Dedifferentiated amniotic fluid mesenchymal stem cell (primary cell): ENCODE results near the gene TCHP.
"Not testable (repeated sequence)": the region's sequence is repeated elsewhere in the genome, so short reads cannot be mapped to it uniquely, and the experiment has no call there.

Experiments
- DNase-seq: peaks from one replicate; pipeline ENCODE4 v3.0.0-alpha.2; 2016; ENCODE audit errors: extremely low spot score

TCHP gene

DNA sequence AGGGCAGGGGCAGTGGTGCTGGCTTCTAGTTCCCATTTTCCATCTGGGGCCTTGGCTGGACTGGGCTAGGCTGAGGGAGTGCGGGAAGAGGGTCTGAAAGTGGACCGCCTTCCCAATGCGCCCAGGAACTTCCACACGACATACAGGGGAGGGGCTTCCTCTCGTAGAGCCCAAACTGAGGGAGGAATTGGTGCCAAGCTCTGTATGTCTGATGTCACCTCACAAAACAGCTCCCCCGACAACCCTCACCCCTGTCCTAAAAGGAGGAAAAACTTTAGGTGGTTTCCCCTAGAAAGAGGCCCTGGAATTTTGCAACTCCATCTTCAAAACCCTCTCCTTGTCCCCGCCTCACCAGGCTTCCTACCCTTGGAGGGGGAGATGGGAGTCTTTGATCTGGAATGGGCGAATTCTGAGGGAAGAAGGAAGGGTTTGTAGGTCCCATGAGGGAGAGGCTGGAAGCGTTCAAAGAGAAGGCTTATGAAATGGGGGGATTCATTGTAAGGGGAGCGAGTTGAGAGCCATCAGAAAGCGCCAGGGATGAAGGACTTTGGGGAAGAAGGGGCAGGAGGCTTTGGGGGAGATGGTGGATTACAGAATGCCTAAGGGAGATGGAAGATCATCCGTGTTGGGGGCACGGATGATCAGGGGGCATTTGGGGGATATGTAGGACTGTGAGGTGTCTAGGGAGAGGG, 20.6 kb upstream of the TCHP start:
- no peak for DNase-seq

DNA sequence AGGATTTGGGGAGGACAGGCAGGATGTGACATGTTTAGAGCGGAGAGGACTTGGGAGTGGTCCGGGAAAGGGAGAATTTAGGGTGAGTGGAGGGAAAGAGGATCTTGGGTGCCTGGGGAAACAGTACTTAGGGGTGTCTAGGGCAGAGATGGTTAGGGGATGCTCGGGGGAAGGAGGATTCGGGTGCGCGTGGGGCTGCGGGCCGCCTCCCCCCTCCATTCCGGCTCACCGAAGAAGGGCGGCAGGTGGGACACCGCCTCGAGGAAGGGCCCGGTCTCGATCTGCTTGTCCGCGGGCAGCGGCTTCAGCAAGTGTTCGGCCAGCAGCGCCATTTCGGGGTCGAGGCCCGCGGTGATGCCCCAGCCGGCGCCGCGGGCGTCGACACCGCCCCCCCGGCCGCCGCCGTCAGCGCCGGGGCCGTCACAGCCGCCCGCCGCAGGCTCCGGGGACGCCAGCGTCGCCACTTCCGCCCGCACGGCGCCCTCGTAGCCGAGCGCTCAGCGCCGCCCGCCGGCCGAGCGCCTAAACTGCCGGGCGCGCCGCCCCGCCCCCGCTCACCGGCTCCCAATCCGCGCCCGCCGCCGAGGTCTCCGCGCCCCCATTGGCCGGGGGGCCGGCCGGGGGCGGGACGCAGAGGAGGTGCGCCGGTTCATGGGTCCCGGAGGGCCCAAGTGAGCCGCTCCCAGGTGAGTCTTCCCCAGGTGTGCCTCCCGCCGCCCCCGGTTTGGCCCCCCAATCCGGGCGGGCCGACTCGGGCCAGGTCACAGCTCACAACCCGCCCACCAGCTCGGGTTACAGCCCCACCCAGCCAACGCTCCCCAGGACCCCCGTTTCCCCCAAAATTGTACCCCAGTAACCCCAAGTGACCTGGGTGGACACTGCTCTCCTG, 19.8 kb upstream of the TCHP start, which contains the start of gene GLTP:
GLTP (minus strand) TSS at position 499 of the 889 bp plus-strand sequence; CDS start at position 332, 167 bp downstream.
- DNase-seq, result peak; percentile 74

DNA sequence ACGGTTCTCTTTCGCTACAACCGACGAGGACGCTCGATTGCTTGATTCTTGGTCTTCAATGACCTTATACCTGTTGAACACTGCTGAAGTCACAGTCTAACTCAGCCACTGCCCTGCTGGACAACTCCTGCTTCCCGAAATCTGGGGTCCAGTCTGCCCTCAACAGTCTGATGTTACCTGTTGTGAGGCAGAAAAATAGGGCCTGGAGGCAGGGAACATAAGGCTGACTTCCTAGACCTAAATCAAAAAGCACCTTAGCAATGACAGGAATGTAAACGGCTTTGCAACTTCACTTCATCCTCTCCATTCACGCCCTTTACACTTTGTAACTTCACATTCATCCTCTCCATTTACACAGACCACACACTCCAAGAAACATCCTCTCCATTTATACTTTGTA, 19.1 kb upstream of the TCHP start:
- no peak for DNase-seq

DNA sequence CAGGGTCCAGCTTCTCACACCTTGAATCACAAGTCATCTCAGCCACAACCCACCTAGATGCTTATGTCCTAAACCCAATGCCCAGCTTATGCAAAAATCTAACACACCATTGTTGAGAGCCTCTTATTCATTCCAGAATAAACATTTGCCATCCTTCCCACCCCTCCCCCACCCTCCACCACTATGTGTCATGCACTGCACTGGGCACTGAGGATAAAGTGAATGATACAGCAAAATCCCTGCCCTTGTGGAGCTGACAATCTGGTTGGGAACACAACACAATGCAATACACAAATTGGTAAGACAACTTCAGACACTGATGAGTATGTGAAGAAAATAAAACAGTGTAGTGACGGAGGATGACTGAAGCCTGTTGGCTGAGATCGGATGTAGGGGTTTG, 18.3 kb upstream of the TCHP start:
- DNase-seq, result no peak

DNA sequence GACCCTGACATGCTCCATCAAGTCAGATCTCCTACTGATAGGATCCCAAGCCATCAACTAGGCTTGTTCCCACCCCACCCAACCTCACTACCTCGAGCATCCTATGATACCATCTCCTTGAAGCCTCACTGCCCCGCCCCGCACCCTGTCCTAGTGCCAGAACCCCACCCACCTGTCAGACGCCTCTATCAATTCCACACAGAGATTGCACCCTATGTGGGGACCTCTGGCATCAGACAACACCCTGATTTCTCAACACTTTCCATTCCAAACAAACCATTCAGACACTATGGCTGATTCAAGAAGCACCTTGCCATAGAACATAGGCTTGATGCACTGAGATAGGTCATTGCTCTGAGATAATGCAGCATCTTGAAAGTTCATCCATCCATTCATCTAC, 16.6 kb upstream of the TCHP start:
- no peak for DNase-seq

DNA sequence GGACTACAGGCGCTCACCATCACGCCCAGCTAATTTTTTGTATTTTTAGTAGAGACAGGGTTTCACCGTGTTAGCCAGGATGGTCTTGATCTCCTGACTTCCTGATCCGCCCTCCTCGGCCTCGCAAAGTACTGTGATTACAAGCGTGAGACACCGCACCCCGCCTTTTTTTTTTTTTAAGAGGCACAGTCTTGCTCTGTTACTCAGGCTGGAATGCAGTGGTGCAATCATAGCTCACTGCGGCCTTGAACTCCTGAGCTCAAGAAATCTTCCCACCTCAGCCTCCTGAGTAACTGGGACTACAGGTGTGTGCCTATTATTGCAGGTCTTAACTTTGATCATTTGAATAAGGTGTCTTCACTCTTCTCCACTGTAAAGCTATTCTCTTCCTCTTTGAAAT, 14.5 kb upstream of the TCHP start:
- no peak for DNase-seq

DNA sequence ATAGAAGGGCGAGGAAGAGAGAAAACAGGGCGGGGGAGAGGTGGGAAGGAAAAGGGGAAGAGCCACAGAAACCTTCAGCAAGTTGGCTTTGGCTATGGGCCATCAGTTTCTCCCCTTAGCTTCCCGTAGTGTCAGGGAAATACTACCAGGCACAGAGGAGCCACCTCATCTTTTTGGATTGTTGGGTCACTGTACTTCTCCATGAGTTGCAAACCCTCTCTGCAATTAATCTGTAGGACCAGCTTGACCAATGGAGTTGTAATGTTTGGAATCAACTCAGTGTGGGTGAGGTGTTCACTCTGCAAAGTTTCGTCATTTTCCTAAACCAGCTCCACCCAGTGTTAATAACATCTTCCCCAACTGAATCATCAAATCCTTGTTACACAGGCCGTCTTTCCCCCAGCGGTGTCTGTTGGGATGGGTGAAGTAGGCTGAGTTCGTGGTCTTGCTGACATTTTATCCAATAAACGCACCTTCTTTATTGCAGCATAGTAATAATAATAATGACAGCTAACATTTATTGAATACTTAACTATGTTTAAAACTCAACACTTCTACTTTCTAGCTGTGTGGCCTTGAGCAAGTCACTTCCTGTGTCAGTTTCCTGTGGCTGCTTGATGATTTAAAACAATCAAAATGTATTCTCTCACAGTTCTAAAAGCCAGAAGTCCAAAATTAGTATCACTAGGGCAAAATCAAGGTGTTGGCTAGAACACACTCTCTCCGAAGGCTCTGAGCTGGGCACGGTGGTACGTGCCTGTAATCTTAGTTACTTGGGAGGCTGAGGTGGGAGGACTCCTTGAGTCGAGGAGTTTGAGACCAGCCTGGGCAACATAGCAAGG, 11.7 kb upstream of the TCHP start:
- DNase-seq, result peak; percentile 81

DNA sequence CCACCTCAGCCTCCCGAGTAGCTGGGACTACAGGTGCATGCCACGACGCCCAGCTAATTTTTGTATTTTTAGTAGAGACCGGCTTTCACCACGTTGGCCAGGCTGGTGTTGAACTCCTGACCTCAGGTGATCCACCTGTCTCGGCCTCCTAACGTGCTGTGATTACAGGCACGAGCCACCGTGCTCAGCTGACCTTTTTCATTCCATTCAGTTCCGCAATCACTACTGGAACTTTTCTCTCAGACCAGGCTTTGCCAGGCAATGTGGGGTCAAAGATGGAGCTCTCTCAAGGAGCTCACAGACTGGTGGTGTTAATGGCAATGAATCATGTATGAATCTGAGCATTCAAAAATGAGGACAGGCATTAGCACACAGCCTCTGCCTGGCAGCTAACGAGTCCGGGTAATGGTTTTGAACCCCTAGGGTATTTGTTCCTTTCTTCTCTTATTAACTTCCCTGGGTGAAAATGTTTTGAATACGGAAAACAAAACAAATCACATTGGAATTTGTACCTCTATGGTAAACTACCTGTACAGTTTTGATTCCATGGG, 9.4 kb upstream of the TCHP start:
- no peak for DNase-seq

DNA sequence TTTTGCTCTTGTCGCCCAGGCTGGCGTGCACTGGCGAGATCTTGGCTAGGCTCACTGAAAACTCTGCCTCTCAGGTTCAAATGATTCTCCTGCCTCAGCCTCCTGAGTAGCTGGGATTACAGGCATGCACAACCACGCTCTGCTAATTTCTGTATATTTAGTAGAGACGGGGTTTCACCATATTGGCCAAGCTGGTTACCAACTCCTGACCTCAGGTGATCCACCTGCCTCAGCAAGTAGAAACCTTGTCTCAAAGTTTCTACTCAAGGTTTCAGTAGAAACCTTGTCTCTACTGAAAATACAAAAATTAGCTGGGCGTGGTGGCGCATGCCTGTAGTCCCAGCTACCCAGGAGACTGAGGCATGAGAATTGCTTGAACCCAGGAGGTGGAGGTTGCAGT, 8.3 kb upstream of the TCHP start:
- not testable (repeated sequence) for DNase-seq

DNA sequence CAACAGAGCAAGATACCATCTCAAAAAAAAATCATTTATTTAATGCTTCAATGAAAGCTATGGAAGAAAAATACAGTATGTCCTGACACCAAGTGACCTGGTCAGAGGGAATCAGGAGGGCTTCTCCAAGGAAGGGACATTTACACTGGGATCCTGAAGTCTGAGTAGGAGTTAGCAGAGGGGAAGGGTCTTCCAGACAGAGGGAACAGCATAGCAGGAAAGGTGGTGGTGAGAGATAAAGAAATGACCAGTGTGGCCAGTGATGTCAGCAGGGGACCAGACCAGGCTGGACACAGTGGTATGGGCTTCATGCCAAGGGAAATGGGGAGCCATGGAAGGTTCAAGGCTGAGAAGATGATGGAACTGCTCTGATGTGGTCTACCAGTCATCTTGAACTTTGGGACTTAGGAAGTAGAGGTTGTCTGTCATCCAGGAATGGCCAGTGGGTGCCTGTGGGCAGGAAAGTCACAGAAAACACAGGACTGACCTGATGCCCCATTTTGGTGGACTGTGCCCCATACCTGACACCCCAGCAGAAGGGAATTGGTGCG, 7.8 kb upstream of the TCHP start:
- DNase-seq, result no peak

DNA sequence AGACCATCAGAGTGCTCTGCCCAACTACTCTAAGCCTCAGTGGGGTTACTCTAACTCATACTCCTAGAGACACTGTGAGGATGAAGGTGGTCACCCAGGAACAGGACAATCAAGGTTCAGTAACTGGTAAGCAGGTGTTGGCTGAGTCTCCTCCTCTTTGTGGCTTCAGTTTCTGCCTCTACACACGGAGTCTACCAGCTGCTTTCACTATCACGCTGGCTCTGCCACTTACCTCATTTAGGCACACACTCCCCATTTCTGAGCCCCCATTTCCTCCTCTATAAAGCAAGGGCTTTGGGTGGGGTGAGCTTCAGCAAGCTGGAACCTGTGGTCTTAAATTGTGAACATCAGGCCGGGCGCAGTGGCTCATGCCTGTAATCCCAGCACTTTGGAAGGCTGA, 7.3 kb upstream of the TCHP start:
- no peak for DNase-seq

DNA sequence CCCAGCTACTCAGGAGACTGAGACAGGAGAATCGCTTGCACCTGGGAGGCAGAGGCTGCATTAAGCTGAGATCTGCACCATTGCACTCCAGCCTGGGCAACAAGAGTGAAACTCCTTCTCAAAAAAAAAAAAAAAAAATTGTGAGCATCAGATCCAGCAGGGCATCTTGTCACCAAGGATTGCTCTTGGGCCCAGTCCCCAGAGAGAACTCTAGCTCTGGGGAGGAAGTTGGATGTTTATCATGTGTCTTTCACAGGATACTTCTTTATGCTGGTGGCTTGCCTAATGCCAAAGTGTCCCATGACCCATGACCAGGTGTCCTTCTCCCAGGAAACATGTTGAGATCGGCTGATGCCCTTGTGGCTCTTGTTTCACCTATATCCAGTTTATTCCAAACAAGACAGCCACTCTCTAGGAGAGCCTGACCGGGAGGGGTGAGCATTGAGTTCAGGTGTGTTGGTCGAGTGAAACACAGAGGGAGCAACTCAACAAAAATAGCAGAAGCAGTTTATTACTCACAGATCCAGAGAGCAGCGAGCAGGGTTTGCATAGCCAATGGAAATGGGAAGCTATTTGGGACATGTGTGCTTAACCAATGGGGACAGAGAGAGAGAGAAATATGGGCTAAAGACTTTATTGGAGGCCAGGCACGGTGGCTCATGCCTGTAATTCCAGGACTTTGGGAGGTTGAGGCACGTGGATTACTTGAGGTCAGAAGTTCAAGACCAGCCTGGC, 6.6 kb upstream of the TCHP start:
- DNase-seq, result no peak

DNA sequence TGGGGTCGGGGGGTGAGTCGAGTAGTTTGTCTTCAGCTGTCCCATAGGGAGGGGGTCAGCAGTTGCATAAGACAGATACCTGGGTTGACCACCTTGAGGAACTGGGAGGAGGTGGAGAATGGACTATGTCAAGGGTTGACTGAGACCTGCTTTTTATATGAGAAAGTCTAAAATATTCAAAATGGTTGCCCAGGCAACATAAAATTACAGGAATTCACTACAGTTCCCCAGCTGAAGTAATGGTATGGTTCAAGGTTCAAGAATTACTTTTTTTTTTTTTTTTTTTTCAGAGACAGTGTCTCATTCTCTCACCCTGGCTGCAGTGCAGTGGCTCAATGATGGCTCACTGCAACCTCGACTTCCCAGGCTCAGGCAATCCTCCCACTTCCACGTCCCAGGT, 5.1 kb upstream of the TCHP start:
- no peak for DNase-seq

DNA sequence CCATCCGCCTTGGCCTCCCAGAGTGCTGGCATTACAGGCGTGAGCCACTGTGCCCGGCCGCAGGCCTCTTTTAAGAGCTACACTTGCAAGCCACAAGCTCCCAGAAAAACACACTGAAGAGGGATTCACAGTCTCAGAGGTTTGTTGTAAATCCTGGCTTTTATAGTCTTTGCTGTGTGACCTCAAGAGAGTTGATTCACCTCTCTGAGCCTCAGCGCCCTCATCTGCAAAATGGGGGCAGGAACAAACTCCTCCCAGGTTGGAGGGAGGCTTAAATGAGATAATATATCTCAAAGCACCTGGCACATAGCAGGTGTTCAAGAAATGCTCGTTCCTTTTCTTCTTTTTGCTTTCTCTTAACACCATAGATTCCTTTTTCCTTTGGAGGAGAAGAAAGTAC, 3.9 kb upstream of the TCHP start:
- DNase-seq, result no peak

DNA sequence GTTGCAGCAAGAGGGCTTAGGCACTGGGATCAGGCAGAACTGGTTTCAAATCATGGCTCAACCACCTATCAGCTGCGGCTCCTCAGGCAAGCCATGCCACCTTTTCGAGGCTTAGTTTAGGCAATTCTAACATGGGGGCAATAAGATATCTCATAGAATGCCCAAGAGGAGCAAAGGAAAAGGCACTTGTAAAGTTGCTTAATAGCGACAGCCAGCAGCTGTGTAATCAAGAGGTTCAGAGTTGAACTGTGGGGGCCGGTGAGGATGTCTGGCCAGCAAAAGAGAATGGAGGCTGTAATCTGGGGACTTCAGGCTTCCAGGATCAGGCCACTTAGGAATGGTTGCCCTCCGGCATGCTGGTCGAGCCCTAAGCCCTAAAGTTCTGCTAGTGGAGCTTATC, 3.0 kb upstream of the TCHP start:
- no peak for DNase-seq

DNA sequence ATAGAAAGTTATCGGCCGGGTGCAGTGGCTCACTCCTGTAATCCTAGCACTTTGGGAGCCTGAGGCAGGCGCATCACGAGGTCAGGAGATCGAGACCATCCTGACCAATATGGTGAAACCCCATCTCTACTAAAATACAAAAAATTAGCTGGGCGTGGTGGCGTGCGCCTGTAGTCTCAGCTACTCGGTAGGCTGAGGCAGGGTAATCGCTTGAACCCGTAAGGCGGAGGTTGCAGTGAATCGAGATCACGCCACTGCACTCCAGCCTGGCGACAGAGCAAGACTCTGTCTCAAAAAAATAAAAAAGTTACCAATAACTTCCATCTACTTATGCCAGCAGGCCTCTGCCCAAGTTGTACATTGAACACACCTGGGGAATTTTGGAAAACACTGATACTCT, 729 bp upstream of the TCHP start:
- not testable (repeated sequence) for DNase-seq

DNA sequence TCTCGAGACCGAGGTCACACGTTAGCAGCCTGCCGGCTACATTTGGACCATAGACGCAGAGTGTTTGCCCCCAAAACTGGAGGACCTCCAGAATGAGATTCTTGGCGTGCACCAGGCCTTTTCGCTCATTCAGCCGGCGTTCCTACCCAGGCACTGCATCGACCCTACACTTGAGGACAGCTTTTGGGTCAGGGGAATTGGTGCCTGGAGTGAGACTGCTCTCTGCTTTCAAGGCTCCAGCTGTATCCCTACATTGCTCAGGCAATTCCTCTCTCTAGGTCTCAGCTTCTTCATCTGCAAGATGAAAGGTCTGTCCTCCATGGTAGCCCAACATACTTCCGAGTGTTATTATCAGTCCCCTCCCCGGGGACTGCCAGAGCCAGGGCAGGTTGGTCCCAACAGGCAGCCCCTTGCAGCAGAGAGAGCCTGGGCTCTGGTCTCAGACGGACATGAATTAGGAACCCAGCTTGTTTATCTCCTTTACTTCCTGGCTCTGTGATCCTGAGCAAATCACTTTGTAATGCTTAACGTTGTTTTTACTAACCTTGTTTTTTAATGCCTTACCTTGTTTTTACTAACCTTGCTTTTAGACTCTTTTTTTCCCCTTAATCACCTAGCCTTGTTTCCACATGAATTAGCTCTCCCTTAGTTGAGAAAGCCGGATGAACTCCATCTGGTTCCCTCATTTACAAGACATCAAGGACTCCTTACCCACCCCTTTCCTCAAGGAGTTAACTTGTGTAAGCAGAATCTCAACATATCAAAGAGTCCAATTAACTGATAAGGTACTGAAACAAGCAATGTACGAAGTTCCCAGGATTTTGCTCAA, 892 bp downstream of the TCHP start:
- DNase-seq, result no peak

DNA sequence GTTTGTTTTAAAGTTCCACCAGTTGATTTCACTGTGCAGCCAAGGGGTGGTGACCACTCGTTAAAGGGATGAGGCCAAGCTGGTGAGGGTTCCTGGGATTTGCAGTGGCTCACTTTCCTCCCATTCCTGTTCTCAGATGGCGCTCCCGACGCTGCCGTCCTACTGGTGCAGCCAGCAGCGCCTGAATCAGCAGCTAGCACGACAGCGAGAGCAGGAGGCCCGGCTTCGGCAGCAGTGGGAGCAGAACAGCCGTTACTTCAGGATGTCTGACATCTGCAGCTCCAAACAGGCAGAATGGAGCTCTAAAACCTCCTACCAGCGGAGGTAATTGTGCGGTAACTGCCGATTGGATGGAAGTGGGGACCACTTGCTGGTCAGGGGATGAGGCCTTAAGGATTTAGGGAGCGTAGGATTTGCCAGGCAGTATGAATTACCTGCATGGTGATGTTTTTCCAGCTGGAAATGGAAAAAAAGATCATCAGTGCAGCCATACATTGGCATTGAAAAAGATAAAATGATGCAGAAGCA, 2.9 kb downstream of the TCHP start:
- no peak for DNase-seq

DNA sequence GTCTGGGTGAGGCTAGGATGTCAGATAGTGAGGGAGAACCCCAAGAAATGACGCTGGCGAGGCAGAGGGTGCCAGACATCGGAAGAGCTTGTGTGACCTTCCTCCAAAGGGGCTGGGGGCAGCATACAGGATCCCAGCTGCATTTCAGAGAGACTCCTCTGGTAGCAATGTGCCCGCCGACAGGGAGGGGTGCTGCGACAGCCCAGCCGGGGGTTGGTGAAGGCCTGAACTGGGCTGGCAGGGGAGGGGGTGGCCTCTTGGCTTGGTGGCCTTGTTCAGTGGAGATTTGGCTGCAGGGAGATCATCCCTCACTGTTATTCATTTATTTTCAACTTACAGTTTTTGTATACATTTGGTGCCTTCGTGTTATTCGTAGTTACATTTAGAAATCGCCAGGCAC, 5.2 kb downstream of the TCHP start:
- DNase-seq, result no peak
